GM19043 (cell line): ENCODE data around the gene FBN3.

Source experiments
- ATAC-seq: cut with Tn5 transposase; IDR thresholded peaks from one replicate; pipeline ENCODE4 v1.9.1; 2021; ENCODE audit warnings: low read depth; ENCODE audit not compliant: unreplicated experiment

FBN3 gene

DNA sequence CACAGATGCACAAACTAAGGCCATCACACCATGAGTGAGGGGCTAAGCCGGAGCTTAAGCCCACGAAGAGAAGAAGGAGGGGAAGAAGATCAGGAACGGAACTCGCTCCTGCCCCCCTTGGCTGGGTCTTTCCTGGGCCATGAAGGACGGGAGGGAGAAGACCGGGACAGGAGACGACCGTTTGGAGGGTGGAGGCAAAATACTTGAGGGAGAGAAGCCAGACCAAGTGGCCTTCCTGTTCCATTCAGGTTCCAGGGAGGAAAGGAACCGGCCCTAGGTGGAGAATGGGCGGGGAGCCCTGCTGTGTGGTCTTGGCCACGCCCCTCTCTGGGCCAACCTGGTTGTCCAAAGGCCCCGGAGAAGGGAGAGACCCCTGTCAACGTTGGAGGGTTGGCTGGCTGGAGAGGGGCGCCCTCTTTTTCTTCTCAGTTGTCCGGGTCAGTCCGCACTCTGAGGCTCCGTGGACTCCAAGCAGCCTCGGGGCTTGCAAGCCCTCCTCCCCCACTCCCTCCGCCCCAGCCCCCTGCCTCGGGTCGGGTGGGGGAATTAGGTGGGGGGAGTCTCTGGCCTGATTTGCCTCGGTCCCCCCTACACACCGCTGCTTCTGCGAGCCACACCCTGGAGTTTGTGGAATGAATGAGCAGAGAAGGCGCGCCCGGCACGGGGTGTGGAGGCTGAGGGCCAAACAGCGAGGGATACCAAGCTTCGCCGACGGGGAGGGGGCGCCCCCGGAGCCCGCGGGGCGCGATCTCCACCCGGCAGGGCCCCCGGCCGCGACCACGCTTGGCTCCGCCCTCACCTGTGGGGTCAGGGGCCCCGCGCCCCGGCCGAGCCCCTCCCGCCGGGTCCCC is 757 bp downstream of the FBN3 start:
- ATAC-seq = no peak

GRCh38 chr19:8148088-8148409 is 1.3 kb downstream of the FBN3 start:
- ATAC-seq = no peak

- no peak for ATAC-seq
Measured at GRCh38 chr19:8147582-8147978, 1.8 kb downstream of the FBN3 start.

- no peak for ATAC-seq
Measured at GRCh38 chr19:8146877-8147581, 2.4 kb downstream of the FBN3 start.

GRCh38 chr19:8144273-8144995 is 5.0 kb downstream of the FBN3 start:
- ATAC-seq = no peak

DNA sequence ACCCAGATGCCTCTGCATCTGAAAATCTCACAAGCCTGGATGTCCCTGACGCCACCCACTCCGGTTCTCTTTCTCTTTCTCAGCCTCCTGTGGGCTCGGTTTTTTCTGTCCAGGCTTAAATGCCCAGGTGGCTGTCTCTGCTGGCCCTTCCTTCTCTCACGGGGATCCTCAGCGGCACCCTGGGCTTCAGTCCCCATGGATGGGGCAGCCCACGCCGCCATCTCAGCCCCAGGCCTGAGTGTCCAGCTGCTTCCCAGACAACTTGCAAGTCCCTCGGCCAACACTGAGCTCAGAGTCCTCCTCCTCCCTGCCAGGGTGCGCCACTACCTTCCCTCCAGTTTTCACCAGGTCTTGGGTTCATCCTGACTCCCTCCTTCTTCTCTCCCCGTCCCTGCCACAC is 6.4 kb downstream of the FBN3 start:
- no peak for ATAC-seq

DNA sequence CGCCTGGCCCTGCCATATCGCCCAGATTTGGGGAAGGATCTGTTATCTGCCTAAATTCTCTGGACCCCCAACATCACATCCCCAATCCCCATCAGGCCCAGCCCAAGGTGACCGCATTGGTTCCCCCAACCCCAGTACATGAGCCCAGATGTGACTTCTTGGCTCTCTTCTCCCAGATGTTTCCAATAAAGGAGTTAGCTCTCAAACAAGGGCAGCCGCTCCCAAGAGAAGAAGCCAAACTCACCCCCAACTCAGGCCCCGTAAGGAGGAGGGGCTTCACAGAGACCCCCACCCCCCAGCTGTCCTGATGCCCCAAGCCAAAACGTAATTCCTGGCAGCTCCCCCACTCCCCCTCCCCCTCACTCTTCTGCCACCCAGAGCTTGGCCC is 6.9 kb downstream of the FBN3 start:
- no peak for ATAC-seq

- no peak for ATAC-seq
Measured at GRCh38 chr19:8141726-8142512, 7.5 kb downstream of the FBN3 start.

- no peak for ATAC-seq
Measured at GRCh38 chr19:8138201-8138600, 11.2 kb downstream of the FBN3 start.

DNA sequence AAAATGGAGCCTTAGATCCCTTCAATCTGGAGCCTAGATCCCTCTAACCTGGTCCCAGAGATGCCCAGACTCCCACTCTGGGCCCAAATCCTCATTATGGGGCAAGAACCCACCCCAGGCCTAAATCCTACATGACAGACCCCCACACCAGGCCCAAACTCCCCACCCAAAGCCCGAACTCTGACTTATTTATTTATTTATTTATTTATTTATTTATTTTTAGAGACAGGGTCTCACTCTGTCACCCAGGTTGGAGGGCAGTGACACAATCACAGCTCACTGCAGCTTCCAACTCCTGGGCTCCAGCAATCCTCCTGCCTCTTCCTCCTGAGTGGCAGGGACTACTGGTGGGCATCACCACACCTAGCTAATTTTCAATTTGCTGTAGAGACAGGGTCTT is 12.0 kb downstream of the FBN3 start:
- no peak for ATAC-seq

- ATAC-seq = no peak
Measured at GRCh38 chr19:8135946-8136618, 13.3 kb downstream of the FBN3 start.

DNA sequence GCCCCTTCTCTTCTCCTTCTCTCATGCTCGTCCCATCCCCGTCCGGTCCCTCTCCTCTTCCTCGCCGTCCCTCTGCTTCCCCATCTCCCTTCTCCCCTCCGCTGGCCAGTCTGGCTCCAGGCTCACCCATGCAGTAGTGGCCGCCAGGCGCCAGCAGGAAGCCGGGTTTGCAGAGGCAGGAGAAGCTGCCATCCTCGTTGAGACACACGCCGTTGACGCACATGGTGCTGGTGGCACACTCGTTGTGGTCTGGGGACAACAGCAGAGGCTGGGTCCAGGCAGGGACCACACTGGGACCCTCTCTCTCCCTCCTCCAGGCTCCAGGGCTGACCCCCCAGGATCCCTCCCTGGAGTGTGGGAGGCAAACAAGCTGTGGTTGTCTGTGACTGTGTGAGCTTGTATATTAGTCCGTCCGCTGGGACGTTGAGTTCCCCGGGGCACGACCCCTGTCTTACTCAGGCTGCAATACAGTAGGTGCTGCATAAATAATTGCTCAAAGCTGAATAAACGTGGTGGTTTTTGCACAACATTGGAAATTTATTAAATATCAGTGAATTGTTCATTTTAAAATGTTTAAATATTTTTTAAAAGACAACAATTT is 16.4 kb downstream of the FBN3 start:
- no peak for ATAC-seq

- no peak for ATAC-seq
Measured at GRCh38 chr19:8131517-8131916, 17.9 kb downstream of the FBN3 start.

GRCh38 chr19:8129061-8129618 is 20.3 kb downstream of the FBN3 start:
- no peak for ATAC-seq

GRCh38 chr19:8128551-8128950 is 20.8 kb downstream of the FBN3 start:
- no peak for ATAC-seq

DNA sequence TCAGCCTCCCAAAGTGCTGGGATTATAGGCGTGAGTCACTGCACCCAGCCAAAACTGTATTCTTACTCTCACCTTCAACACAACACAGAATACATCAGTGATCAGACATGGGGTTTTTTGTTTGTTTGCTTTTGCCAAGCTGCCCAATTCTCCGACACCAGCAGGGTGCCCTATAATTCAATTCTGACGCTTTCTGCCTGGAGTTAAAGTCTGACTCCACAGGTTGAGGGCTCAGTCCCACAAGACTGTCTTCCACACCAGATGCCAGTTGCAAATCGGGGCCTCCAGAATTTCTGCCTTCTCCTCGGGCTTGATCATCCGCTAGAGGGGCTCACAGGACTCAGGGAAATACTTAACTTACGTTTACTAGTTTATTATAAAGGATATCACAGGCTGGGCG is 22.1 kb downstream of the FBN3 start:
- ATAC-seq = no peak

- no peak for ATAC-seq
Measured at GRCh38 chr19:8126511-8126910, 22.9 kb downstream of the FBN3 start.

- ATAC-seq = no peak
Measured at GRCh38 chr19:8126008-8126407, 23.4 kb downstream of the FBN3 start.

- no peak for ATAC-seq
Measured at GRCh38 chr19:8123683-8124082, 25.7 kb downstream of the FBN3 start.
